ENCODE data around the gene TBC1D2B.

The TBC1D2B gene

DNA sequence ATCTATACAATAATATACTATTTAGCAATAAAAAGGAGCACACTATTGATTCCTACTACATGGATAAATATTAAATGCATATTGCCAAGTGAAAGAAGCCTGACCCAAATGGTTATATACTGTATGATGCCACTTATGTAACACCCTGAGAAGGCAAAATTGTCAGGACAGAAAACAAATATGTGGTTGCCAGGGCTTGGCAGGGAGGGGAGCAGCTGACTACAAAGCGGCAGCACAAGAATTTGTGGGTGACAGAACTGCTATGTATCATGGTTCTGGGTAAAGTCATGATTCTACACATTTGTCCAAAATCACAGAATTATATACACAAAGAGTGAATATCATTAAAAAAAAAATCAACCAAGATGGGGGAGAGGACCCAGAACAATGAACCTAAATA lies 22.5 kb downstream of the TBC1D2B start:
- H3K36me3 ChIP-seq (ENCODE audit: control insufficient read depth, insufficient read depth, low read length): peaks cover 5% of the 10 kb centered on the region
- H3K27me3 ChIP-seq (replicated peaks; ENCODE audit: control insufficient read depth, insufficient read depth, low read length): no peaks in the 10 kb centered on the region
- H3K4me3 ChIP-seq (replicated peaks; ENCODE audit: low read depth, low read length): no peak overlapping the region
- no peak for DNase-seq (ENCODE audit: extremely low read depth, insufficient read length)
- TF ChIP-seq, protein P1, sequence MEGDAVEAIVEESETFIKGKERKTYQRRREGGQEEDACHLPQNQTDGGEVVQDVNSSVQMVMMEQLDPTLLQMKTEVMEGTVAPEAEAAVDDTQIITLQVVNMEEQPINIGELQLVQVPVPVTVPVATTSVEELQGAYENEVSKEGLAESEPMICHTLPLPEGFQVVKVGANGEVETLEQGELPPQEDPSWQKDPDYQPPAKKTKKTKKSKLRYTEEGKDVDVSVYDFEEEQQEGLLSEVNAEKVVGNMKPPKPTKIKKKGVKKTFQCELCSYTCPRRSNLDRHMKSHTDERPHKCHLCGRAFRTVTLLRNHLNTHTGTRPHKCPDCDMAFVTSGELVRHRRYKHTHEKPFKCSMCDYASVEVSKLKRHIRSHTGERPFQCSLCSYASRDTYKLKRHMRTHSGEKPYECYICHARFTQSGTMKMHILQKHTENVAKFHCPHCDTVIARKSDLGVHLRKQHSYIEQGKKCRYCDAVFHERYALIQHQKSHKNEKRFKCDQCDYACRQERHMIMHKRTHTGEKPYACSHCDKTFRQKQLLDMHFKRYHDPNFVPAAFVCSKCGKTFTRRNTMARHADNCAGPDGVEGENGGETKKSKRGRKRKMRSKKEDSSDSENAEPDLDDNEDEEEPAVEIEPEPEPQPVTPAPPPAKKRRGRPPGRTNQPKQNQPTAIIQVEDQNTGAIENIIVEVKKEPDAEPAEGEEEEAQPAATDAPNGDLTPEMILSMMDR (IDR thresholded peaks at IDR 0.05; ENCODE audit: insufficient read depth, low read length, poor library complexity, severe bottlenecking): no peak

DNA sequence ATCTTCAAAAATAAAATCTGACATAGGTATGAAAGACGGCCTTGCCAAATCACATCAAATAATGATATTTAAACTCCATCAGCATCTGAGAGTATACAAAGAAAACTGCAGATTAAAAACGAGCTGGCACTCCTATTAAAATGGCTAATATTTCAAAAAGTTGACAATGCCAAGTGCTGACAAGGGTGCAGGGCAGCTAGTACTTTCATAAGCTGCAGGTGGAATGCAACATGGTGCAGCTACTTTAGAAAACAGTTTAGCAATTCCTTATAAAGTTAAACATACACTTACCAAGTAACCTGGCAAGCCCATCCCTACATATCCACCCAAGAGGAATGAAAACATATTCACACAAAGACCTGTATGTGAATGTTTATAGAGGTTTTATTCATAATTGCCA lies 23.0 kb downstream of the TBC1D2B start:
- DNase-seq (ENCODE audit: extremely low read depth, insufficient read length): no peak

DNA sequence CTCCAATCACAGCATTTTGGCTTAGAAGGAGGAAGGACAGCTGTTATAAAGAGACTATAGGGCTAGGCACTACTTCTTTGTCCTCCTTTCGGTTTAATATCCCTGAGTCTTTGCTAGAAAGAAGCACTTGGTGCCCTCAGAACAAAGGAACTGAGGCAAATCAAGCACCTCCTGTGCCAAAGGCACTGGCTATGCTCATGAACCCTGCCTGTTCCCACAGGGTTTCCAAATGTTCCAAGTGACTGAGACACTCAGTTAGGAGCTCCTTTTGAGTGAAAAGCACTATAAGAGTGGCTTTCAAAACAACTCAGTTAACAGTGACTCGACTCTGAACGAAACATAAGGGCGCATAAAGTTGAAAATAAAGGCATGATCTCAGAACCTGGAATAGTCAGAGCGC lies 25.0 kb downstream of the TBC1D2B start:
- H3K27me3 ChIP-seq (replicated peaks; ENCODE audit: control insufficient read depth, insufficient read depth, low read length): no peaks in the 10 kb centered on the region
- TF ChIP-seq, protein P1 (IDR thresholded peaks at IDR 0.05; ENCODE audit: insufficient read depth, low read length, poor library complexity, severe bottlenecking): no peak
- no peak for DNase-seq (ENCODE audit: extremely low read depth, insufficient read length)
- peaks cover 5% of the 10 kb centered on the region for H3K36me3 ChIP-seq (ENCODE audit: control insufficient read depth, insufficient read depth, low read length)
- no peak overlapping the region for H3K4me3 ChIP-seq (replicated peaks; ENCODE audit: low read depth, low read length)

More for the DNA sequence above, 23.0 kb downstream of the TBC1D2B start:
- Histone ChIP-seq H3K27me3 (replicated peaks; ENCODE audit: control insufficient read depth, insufficient read depth, low read length) (no peaks in the 10 kb centered on the region), H3K4me3 (replicated peaks; ENCODE audit: low read depth, low read length) (no peak overlapping the region), H3K36me3 (ENCODE audit: control insufficient read depth, insufficient read depth, low read length) (peaks cover 5% of the 10 kb centered on the region)
- TF ChIP-seq, protein P1 (IDR thresholded peaks at IDR 0.05; ENCODE audit: insufficient read depth, low read length, poor library complexity, severe bottlenecking): no peak

DNA sequence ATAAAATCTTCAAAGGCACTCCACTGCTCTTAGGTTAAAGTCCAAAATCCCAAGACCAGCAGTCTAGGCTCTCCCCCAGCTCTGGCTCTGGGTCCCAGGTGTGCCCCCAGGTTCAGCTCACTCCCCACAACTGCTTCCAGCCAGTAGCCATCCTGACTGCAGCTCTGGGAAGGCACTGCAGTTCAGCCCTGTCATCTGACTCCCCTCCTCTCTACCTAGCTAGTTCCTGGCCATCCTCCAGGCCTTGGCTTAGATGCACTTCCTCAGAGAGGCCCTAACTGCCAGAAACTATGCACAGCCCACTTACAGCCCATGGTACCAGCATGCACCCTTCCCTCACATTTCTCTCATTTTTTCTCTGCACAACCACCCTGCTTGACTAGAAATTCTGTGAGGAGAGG lies 25.5 kb downstream of the TBC1D2B start:
- H3K4me3 ChIP-seq (replicated peaks; ENCODE audit: low read depth, low read length): no peak overlapping the region
- H3K36me3 ChIP-seq (ENCODE audit: control insufficient read depth, insufficient read depth, low read length): peaks cover 5% of the 10 kb centered on the region
- no peak for DNase-seq (ENCODE audit: extremely low read depth, insufficient read length)

DNA sequence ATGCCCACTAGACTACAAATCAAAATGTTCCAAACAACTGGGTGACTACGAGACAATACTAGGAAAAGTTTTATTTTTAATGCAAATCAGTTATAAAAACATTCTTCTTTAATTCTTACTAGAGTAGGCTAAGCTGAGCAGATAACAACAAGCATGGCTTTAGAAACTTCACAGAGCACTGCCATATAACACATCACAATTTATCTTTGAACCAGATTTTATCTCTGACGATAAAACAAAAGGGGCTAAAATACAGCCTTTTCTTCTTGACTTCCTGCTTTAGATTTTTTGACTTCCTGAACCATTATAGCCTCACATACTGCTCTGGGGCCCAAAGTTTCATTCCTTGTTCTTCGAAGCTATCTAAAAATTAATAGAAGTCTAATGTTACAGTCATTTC lies 25.9 kb downstream of the TBC1D2B start:
- Histone ChIP-seq H3K4me3 (replicated peaks; ENCODE audit: low read depth, low read length) (no peak overlapping the region), H3K27me3 (replicated peaks; ENCODE audit: control insufficient read depth, insufficient read depth, low read length) (no peaks in the 10 kb centered on the region)
- TF ChIP-seq, protein P1 (IDR thresholded peaks at IDR 0.05; ENCODE audit: insufficient read depth, low read length, poor library complexity, severe bottlenecking): no peak

More for the DNA sequence above, 25.5 kb downstream of the TBC1D2B start:
- TF ChIP-seq, protein P1 (IDR thresholded peaks at IDR 0.05; ENCODE audit: insufficient read depth, low read length, poor library complexity, severe bottlenecking): no peak
- no peaks in the 10 kb centered on the region for H3K27me3 ChIP-seq (replicated peaks; ENCODE audit: control insufficient read depth, insufficient read depth, low read length)

DNA sequence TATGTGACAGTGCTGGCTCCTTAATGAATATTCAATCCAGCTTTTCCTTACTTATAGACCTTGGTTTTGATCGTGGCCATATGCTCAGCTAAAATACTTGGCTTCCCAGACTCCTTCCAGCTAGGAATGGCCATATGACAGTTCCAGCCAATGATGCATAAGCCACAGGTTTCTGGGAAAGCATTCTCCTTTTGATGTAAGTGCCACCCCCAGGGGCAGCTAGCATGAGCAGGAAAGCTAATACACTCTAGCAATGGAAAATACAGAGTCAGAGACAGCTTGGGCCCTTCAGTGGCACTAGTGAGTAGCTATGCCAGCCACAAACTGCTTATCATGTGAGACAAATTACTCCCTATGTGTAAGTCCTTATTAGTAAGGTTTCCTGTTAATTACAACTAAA lies 26.7 kb downstream of the TBC1D2B start:
- peaks cover 5% of the 10 kb centered on the region for H3K36me3 ChIP-seq (ENCODE audit: control insufficient read depth, insufficient read depth, low read length)

More for the DNA sequence above, 25.9 kb downstream of the TBC1D2B start:
- H3K36me3 ChIP-seq (ENCODE audit: control insufficient read depth, insufficient read depth, low read length): peaks cover 5% of the 10 kb centered on the region
- DNase-seq (ENCODE audit: extremely low read depth, insufficient read length): no peak

More for the DNA sequence above, 26.7 kb downstream of the TBC1D2B start:
- Histone ChIP-seq H3K27me3 (replicated peaks; ENCODE audit: control insufficient read depth, insufficient read depth, low read length) (no peaks in the 10 kb centered on the region), H3K4me3 (replicated peaks; ENCODE audit: low read depth, low read length) (no peak overlapping the region)
- TF ChIP-seq, protein P1 (IDR thresholded peaks at IDR 0.05; ENCODE audit: insufficient read depth, low read length, poor library complexity, severe bottlenecking): no peak
- no peak for DNase-seq (ENCODE audit: extremely low read depth, insufficient read length)
